GM19328 (cell line): ENCODE results near the gene SDF2L1.
"Not testable (repeated sequence)": the region's sequence is repeated elsewhere in the genome, so short reads cannot be mapped to it uniquely, and the experiment has no call there.

Source experiments
- ATAC-seq: cut with Tn5 transposase; IDR thresholded peaks from one replicate; pipeline ENCODE4 v1.9.1; 2021; ENCODE audit warnings: mild to moderate bottlenecking, moderate library complexity; ENCODE audit not compliant: unreplicated experiment

The SDF2L1 gene

DNA sequence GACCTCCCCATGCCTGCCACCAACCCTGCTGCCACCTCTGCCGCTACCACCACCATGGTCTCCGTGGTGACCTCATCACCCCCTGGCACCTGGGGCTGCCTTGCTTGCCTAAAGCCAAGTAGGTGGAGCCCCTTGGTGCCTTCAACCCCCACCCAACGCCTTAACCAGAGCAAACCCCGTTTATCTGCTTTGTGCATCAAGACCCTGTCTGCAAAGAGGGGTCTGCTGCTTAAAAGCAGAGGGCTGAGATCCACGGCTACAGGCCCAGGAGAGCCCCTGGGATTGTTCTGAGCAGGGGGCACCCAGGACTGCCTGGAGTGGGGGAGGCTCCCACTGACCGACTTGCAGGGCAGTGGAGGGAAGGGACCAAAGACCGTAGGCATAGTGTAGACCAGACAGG lies 18.8 kb downstream of the SDF2L1 start:
- no peak for ATAC-seq

DNA sequence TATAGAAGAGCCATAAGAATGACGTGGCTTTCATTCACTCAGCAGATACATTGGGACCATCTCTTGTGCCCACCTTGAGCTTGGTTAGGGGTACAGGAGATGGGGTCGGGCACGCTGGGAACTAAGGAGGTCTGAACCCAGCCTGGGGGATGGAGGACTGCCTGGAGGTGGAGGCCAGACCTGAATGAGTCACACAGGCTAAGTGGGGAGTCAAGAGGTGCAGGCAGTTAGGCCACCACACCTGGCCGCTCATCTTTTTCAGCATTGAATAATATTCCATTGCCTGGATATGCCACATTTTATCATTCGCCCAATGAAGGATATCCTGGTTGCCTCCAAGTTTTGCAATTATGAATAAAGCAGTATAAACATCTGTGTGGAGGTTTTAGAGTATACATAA lies 19.9 kb downstream of the SDF2L1 start:
- no peak for ATAC-seq

DNA sequence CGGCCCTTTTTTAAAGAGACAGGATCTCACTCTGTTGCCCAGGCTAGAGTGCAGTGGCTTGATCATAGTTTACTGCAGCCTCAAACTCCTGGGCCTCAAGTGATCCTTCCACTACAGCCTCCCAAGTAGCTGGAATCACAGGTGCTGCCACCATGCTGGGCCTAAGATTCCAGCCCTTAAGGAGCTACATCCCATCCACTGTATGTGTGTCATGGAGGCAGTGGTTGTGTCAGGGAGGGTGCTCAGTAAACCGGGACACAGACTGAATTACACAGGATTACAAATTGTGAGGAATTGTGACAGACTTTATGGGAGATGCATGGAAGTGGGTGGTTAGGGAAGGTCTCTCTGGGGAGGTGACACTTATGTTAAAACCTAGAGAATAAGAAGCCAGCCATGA lies 21.6 kb downstream of the SDF2L1 start:
- ATAC-seq: no peak

DNA sequence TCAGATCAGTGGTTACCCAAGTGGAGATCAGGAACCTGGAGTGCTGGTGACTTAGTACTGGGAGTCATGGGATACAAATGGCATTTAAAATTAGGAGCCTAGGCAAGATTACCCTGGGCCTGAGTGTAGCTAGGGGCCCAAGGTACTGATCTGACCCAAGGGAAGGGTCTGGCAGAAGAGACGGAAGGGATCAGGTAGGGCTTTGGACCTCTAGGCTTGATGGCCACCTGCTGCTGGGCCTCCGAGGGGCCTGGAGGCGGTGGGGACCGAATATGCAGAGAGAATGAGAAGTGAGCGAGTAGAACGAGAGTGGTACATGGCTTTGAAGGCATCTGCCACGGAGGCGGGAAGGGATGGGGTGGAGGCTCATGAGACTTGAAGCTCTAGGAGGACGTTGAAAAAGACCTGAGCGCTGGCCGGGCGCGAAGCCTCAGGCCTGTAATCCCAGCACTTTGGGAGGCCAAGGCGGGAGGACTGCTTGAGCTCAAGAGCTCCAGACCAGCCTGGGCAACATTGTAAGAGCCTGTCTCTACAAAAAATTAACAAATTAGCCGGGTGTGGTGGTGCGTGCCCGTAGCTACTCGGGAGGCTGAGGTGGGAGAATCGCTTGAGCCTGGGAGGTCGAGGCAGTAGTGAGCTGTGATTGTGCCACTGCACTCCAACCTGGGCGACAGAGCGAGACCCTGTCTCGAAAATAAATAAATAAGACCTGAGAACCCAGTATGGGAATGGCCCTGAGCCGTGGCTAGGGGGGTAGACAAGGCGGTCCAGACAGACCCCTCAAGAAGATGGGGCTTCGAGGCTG lies 23.1 kb downstream of the SDF2L1 start:
- no peak for ATAC-seq

DNA sequence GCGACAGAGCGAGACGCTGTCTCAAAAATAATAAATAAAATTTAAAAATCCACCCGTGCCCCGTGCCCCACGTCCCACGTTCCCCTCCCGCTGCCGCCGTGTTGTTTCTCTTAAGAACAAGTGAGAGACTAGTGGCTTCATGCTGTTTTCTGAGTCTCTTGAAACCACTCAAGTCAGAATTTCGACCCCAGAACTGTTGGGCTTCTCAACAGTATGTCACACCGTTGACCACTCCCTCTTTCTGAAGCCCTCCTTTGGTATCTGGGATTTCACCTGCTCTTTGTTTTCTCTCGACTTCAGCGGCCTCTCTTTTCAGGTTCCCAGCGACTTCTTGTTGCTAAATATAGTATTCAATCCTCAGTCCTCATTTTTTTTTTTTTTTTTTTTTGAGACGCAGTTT lies 24.7 kb downstream of the SDF2L1 start:
- no peak for ATAC-seq

DNA sequence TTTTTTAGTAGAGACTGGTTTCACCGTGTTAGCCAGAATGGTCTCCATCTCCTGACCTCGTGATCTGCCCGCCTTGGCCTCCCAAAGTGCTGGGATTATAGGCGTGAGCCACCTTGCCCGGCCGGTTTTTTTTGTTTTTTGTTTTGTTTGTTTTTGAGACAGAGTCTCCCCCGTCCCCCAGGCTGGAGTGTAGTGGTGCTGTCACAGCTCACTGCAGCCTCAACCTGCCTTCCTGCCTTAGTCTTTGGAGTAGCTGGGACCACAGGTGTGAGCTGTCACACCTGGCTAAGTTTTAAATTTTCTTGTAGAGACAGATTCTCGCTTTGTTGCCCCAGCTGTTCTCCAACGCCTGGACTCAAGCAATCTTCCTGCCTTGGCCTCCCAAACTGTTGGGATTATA lies 26.9 kb downstream of the SDF2L1 start:
- ATAC-seq: no peak

DNA sequence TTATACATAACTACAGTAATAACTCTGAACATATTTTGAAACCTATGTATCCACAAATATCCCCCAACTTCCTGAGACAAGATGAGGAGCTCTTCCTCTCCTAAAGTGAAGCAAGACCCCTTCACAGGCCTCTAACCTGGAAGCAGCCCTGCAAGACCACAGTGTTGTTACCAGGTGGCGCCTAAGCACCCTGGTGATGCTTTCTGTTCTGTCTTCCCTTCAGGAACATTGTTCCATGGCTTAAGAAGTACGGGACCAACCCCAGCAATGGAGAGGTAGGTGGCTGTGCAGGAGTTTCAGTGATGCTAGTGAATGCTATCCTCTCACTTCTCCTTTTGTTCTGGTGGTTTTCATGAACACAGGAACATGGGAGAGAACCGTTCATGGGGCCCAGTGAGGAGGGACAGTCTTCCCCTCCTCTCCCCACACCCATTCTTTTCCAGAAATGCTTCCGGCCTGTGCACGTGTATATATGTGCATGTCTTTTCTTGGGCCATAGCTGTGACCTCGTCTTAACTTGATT lies 30.1 kb downstream of the SDF2L1 start:
- no peak for ATAC-seq

DNA sequence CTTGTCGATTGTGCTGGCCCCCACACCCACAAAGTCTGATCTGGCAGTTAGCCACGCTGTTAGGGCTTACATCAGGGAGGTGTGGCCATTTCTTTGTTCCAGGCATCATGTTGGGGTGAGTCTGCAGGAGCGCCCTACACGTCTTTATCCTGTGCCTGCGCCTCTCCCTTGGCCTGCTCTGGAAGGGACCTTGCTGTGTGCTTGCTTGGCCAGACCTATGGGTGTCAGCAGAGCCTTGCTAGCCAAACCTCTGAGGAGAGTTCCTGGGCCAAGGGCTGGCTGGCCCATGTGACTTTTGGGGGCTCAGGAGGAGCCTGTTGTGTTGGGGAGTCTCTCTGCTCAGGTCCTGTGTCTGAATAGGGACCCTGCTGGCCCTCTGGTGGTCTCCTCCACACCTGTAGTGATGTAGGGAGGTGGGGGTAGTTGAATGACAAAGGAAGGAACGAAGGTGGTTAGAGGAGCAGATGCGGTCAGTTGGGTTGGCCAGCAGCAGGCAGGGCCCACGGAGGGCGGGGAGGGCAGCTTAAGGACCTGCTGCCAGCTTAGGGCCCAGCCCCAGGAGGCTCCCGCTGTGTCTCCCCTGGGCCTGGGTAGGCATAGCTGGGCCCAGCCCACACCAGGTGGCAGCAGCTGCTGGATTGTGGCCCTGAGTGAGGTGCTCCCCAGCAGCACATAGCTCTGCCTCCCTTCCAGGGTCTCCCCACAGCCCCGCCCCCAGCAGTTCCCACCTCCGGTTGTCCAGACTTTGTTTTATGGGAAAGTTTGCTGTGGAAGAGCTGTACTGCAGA lies 31.6 kb downstream of the SDF2L1 start:
- no peak for ATAC-seq

DNA sequence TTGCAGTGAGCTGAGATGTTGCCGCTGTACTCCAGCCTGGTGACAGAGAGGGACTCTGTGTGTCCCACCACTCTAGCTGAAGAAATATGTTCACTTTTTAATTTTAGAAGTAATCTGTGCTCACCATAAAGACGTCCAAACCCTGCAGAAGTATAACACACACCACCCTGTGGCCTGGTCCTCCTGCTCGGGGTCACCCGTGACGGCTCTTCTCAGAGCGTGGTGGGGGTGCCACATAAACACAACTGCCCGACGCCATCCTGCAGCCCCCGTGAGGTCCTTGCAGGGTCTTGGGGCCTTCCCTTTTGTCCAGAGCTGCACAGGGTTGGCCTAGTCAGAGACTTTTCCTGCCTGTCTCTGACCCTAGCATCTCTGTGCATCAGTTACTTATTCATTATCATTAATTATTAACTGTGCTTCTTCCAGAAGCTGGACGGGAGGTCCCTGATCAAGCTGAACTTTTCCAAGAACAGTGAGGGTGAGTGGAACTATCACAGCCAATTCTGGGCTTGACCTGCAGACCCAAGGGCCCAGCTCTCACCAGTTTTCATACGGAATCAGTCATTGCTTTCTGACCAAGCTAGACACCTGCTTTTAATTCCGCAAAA lies 32.6 kb downstream of the SDF2L1 start:
- ATAC-seq: no peak

DNA sequence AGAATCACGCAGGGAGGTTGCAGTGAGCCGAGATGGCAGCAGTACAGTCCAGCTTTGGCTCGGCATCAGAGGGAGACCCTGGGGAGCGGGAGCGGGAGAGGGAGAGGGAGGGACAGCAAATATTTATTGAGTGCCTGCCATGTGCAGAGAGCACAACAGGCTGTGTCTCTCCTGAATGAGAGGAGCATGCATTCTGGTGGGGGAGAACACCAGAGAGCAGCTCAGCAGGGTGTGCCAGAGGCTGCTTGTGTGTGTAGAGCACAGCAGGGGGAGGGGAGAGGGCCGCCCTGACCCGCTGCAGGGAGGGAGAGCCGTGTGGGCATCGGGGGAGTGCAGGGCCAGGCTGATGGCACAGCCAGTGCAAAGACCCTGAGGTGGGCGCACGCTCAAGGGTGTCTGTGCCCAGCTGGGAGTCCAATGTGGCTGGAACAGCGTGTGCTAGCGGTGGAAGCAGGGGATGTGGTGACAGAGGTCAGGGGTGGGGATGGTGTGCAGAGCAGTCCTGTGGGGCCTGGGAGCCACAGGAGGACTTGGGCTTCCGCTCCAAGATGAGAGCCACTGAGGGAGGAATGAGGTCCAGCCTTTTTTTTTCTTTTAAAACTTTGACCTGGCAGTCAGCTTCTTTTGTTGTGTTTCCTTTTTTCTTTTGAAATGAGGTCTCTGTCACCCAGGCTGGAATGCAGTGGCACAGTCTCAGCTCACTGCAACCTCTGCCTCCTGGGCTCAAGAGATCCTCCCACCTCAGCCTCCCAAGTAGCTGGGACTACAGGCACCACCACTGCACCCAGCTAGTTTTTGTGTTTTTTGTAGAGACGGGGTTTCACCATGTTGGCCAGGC lies 35.7 kb downstream of the SDF2L1 start:
- no peak for ATAC-seq

DNA sequence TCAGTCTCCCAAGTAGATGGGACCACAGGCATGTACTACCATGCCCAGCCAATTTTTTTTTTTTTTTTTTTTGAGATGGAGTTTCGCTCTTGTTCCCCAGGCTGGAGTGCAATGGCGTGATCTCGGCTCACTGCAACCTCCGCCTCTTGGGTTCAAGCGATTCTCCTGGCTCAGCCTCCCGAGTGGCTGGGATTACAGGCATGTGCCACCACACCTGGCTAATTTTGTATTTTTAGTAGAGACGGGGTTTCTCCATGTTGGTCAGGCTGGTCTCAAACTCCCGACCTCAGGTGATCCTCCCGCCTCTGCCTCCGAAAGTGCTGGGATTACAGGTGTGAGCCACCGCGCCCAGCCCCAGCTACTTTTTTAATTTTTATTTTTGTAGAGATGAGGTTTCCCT lies 36.7 kb downstream of the SDF2L1 start:
- ATAC-seq: not testable (repeated sequence)

DNA sequence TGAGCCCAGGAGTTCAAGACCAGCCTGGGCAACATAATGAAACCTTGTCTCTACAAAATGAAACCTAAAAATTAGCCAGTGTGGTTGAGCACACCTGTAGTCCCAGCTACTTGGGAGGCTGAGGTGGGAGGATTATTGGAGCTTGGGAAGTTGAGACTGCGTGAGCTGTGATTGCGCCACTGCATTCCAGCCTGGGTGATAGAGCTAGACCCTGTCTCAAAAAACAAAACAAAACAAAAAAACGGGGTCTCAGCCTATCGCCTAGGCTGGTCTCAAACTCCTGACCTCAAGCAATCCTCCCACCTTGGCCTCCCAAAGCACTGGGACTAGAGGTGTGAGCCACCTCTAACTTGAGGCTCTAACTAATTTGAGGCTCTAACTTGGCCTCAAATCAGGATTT lies 37.3 kb downstream of the SDF2L1 start:
- no peak for ATAC-seq

DNA sequence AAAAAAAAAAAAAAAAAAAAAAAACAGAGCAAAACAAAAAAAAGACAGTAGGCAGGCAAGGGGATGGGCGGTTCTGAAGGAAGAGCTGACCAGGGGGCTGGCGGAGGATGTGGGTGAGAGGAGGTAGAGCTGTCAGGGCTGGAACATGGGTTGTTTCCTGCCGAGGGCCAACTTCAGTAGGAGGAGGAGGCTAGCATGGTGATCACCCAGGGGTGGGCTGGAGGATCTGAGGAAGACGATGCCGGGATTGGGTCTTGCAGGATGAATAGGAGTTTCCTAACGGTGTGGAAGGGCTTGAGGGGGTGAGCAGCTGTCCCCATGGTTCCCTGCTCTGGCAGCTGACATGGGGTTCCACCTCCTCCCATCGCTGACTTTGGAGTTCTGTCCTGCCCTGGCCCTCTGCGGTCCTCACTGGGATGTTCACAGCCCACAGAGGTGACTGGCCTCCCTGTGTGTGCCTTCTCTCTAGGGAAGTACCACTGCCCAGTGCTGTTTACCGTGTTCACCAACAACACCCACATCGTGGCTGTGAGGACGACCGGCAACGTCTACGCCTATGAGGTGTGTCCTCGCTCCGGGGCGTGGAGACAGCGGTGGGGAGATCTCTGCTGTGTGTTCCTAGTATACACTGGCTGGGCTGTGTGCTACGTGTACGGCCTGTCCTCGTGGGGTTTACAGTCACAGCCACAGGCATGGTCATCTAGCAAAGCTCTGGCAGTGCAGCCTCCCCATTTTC lies 38.9 kb downstream of the SDF2L1 start:
- ATAC-seq: no peak

DNA sequence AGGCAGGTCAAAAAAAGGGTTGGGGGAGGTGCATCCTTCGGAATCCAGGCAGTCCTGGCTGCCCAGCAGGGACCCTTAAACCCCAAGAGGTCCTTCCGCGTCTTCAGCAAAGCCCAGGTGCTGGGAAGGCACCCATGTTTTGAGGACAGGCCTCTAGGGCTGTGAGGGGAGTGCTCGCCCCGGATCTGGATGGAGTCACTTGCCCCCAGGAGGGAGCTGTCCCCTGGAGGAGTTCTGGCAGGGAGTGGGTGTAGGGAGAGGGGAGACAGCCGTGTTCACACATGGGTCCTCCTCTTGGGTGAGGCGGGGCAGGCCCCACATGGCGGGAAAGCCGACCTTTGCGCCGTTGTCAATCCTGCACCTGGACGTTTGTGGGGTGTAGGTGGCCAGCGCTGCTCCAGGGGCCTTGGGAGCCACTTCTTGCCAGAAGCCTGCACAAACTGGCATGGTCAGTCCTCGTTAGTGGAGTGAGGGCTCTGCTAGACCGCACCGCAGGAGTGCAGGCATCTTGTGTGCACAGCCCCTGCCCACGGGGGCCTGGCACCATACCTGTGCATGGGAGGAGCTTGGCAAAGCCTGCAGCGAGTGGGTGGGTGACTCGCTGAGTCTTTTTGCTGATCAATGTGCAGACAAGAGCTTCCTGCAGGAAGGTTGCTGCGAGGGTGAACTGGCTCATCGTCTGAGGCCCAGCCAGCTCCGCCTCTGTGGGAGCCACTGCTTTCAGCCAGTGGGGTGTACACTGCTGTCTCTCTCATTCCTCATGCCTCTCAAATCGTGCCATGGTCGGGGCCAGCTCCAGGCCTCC lies 39.7 kb downstream of the SDF2L1 start:
- ATAC-seq: no peak

DNA sequence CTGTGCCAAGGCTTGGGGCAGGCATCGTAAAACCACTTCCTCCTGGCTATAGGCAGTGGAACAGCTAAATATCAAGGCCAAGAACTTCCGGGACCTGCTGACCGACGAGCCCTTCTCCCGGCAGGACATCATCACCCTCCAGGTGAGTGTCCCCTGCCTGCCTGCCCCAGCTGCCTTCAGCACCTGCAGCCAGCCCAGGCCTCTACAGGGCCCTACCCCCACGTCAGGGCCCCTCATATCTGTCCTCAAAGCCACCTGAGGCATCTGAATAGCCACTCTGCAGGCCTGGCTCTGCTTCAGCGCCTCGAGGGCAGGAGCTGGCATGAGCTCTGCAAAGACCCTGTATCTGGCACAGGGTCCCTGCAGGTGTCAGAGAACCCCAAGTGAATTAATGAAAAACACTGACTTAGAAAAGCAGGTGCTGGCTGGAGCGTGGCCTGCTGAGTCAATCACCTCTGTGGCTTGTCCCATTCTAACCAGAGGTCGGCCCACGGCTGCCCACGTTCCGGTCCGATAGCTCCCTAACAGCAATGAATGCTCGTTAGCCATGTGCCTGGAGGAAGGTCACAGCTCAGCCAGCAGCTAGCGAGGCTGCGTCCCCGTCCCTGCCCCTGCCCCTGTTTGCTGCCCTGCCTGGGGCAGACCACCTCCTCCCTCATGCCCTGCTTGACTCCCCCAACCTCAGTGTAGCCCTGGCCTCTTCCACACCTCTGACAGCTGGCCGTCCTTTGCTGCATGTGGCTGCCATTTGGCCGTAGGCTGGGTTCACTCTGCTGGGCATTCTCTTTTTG lies 40.5 kb downstream of the SDF2L1 start:
- no peak for ATAC-seq

DNA sequence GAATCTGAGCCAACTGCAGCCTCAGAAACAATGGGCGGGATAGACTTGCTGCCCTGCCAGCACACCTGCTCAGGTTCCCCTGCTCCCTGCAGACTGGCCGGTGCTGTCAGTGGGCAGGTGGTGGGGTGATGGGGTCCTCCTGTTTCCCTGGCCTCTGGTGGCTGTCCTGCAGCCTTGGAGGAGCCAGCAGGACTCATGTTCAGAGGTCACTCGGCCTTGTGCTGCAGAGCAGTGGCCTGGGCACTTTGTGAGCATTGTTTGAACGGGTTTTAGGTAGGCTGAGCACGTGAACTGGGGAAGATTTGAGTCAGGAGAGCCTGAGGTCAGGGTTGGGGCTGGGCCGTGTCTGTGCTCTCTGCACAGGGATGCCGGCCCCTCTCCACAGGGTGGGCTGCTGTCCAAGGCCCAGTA lies 41.3 kb downstream of the SDF2L1 start:
- no peak for ATAC-seq

DNA sequence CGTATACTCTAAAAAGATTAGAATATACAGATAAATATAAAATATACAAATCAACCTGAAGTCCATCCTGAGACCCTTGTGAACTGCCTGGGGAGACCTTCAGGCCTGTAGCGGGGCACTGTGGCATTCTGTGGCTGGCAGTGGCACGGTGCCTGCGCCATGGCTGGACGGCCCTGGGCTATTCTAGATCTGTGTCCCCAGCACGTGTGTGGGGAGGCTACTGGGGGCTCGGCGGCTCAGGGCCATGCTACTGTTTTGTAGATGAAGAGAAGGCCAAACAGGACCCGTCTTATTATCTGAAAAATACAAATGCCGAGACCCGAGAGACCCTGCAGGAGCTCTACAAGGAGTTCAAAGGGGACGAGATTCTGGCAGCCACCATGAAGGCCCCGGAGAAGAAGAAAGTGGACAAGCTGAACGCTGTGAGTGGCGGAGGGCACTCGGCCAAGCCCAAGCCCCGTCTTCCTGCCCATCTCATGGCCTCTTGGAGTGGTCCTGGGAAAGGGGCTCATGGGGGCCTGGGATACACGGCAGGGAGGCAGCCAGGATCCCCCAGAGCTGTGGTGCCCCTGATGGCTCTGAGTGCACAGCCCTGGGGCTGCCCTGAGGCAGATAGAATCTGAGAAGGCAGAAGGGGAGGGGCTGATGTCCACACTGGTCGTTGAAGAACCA lies 42.5 kb downstream of the SDF2L1 start:
- no peak for ATAC-seq

DNA sequence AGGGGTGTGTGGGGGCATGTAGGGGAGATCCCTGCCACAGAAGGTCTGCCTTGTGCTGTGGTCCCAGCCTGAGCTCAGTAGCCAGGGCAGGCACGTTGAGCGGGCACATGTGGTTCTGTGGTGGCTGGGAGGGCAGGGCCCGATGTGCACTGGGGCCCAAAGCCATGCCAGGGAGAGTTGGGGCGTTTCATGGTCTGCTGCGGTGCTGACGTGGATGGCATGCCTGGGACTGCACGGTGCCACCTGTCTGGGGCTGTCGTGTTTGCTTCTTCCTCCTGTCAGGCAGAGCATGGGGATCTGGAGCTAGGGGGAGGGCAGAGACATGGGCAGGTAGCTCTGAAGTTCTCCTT lies 43.0 kb downstream of the SDF2L1 start:
- ATAC-seq: no peak
